HL-60 (cell line): Measurements from ENCODE around the gene CLIC1.

ENCODE experiments used
- DNase-seq, 2 experiments: peaks; one replicate each; pipeline ENCODE4 v3.0.0-alpha.2; 2010 to 2020; ENCODE audit warnings: low read depth in 1 of 2, low spot score in 1 of 2
- H3K27ac ChIP-seq: fragments of 250-450 bp; sonication (Bioruptor Pico); replicated peaks from 2 replicates; pipeline ENCODE4 v1.5.1; 2020; ENCODE audit warnings: mild to moderate bottlenecking, moderate library complexity
- H3K27me3 ChIP-seq: fragments of 250-450 bp; sonication (Bioruptor Pico); 2 replicates; pipeline ENCODE4 v1.5.1; 2021; ENCODE audit warnings: mild to moderate bottlenecking, moderate library complexity; ENCODE audit not compliant: insufficient read depth, poor library complexity, severe bottlenecking
- H3K4me3 ChIP-seq: replicated peaks from 2 replicates; pipeline ENCODE4 v1.5.1; 2011; ENCODE audit warnings: mild to moderate bottlenecking, control low read depth, low read length; ENCODE audit not compliant: insufficient read depth
- GABPA ChIP-seq: IDR thresholded peaks from 2 replicates; pipeline ENCODE4 v1.6.1; 2012; ENCODE audit warnings: low read depth
- POLR2AphosphoS5 ChIP-seq: IDR thresholded peaks from 2 replicates; pipeline ENCODE4 v1.6.1; 2012; ENCODE audit warnings: low read depth
- SPI1 ChIP-seq: IDR thresholded peaks from 2 replicates; pipeline ENCODE4 v1.6.1; 2012; ENCODE audit warnings: low read depth, mild to moderate bottlenecking, borderline replicate concordance
- TF ChIP-seq, protein P1 (sequence below): IDR thresholded peaks from one replicate; pipeline ENCODE4 v1.5.1; 2011; ENCODE audit warnings: low read length, control low read depth, inconsistent platforms; ENCODE audit not compliant: insufficient read depth
- TF ChIP-seq, protein P2 (sequence below): IDR thresholded peaks from 2 replicates; pipeline ENCODE4 v1.6.1; 2012; ENCODE audit warnings: low read depth; ENCODE audit not compliant: insufficient replicate concordance

CLIC1 gene

GRCh38 chr6:31721351-31722020 is 14.8 kb downstream of the CLIC1 start, which contains the start of gene LY6G6C:
LY6G6C (minus strand) TSS chr6:31721746; CDS start chr6:31721679, 67 bp downstream.
- Histone ChIP-seq H3K27me3 (no peaks in the 10 kb centered on the region), H3K27ac (no peak within 1 kb of the TSS), H3K4me3 (no peak within 1 kb of the TSS)
- DNase-seq = no peak
- TF ChIP-seq POLR2AphosphoS5 (no peak), SPI1 (no peak), GABPA (no peak)
- TF ChIP-seq, protein P1, sequence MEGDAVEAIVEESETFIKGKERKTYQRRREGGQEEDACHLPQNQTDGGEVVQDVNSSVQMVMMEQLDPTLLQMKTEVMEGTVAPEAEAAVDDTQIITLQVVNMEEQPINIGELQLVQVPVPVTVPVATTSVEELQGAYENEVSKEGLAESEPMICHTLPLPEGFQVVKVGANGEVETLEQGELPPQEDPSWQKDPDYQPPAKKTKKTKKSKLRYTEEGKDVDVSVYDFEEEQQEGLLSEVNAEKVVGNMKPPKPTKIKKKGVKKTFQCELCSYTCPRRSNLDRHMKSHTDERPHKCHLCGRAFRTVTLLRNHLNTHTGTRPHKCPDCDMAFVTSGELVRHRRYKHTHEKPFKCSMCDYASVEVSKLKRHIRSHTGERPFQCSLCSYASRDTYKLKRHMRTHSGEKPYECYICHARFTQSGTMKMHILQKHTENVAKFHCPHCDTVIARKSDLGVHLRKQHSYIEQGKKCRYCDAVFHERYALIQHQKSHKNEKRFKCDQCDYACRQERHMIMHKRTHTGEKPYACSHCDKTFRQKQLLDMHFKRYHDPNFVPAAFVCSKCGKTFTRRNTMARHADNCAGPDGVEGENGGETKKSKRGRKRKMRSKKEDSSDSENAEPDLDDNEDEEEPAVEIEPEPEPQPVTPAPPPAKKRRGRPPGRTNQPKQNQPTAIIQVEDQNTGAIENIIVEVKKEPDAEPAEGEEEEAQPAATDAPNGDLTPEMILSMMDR = no peak
- TF ChIP-seq, protein P2, sequence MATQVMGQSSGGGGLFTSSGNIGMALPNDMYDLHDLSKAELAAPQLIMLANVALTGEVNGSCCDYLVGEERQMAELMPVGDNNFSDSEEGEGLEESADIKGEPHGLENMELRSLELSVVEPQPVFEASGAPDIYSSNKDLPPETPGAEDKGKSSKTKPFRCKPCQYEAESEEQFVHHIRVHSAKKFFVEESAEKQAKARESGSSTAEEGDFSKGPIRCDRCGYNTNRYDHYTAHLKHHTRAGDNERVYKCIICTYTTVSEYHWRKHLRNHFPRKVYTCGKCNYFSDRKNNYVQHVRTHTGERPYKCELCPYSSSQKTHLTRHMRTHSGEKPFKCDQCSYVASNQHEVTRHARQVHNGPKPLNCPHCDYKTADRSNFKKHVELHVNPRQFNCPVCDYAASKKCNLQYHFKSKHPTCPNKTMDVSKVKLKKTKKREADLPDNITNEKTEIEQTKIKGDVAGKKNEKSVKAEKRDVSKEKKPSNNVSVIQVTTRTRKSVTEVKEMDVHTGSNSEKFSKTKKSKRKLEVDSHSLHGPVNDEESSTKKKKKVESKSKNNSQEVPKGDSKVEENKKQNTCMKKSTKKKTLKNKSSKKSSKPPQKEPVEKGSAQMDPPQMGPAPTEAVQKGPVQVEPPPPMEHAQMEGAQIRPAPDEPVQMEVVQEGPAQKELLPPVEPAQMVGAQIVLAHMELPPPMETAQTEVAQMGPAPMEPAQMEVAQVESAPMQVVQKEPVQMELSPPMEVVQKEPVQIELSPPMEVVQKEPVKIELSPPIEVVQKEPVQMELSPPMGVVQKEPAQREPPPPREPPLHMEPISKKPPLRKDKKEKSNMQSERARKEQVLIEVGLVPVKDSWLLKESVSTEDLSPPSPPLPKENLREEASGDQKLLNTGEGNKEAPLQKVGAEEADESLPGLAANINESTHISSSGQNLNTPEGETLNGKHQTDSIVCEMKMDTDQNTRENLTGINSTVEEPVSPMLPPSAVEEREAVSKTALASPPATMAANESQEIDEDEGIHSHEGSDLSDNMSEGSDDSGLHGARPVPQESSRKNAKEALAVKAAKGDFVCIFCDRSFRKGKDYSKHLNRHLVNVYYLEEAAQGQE = no peak

DNA sequence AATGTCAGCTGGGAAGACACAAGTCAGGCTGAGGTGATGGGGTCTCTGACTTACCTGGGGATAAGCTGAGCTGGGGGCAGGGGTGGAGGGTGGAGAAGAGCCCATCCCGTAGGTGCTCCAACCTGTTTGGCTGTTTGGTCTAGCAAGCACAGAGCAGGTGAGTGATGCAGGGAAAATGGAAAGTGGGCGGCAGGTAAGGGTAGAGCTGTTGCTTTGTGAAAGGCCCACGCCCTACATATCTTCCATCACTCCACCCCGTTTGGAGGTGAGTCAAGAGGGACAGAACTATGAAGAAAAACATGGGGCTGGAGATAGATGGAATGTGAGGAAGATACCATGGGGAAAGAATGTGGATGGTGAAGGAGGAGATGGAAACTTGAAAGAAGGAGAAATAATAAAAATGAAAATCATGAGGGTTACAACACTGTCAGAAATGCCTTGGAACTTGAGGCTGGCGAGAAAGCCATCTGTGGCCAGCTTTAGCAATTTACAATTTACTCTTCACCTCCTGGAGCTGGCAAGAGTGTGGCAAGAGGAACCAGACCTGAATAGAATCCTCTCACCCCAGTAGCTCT is 16.0 kb downstream of the CLIC1 start:
- no peak overlapping the region for H3K27ac ChIP-seq
- TF ChIP-seq GABPA (no peak), SPI1 (no peak), POLR2AphosphoS5 (no peak)
- TF ChIP-seq, protein P1 = no peak
- TF ChIP-seq, protein P2 = no peak
- DNase-seq = no peak
- H3K4me3 ChIP-seq = no peak overlapping the region
- no peaks in the 10 kb centered on the region for H3K27me3 ChIP-seq

DNA sequence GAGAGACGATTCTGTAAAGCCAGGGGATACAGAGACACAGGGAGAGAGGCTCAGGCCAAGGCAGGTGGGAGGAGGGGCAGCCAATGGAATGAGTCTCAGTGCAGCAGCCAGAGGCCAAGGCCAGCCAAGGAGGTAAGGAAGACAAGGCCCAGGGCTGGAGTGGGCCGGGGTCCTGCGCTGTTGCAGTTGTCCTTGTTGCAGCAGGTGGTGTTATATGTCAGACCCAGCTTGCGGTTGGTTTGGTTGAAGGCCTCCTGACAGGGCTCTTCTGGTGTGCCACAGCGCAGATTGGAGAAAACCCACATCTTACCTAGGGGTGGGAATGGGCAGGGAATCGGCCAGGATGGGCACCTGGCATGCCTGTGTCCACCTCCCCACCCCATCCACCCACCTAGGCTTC is 17.3 kb downstream of the CLIC1 start:
- TF ChIP-seq POLR2AphosphoS5 = no peak
- TF ChIP-seq, protein P2 = no peak
- TF ChIP-seq SPI1 = no peak
- TF ChIP-seq, protein P1 = no peak
- no peak for TF ChIP-seq GABPA
- Histone ChIP-seq H3K27me3 (no peaks in the 10 kb centered on the region), H3K4me3 (no peak overlapping the region), H3K27ac (no peak overlapping the region)
- no peak for DNase-seq
